Lower lobe of right lung (tissue), 2 donors: ENCODE data around the gene POMZP3. TPM values are rescaled to one million over a fixed set of nuclear protein-coding genes. Genes with fewer than 3 reads are reported as not detected.
"Not testable (repeated sequence)": the region's sequence is repeated elsewhere in the genome, so short reads cannot be mapped to it uniquely, and the experiment has no call there.

Experiments
- ATAC-seq, 2 donors: fragments of 200-7000 bp; cut with Tn5 transposase; one replicate each; pipeline ENCODE4 v1.9.1; 2020 to 2022; ENCODE audit warnings: mild to moderate bottlenecking in 2 of 2, moderate library complexity in 2 of 2
- DNase-seq: peaks from one replicate; pipeline ENCODE4 v3.0.0-alpha.2; 2020
- H3K27ac ChIP-seq: fragments of 200-600 bp; one replicate; pipeline ENCODE4 v1.8.0; 2022
- H3K27me3 ChIP-seq: fragments of 200-600 bp; one replicate; pipeline ENCODE4 v1.8.0; 2022; ENCODE audit warnings: low read depth
- H3K36me3 ChIP-seq: fragments of 200-600 bp; one replicate; pipeline ENCODE4 v1.8.0; 2022; ENCODE audit warnings: mild to moderate bottlenecking
- H3K4me1 ChIP-seq: fragments of 200-600 bp; one replicate; pipeline ENCODE4 v1.8.0; 2022
- H3K4me3 ChIP-seq: fragments of 200-600 bp; one replicate; pipeline ENCODE4 v1.8.0; 2022; ENCODE audit warnings: mild to moderate bottlenecking
- H3K9me3 ChIP-seq: fragments of 200-600 bp; one replicate; pipeline ENCODE4 v1.8.0; 2022
- CTCF ChIP-seq: fragments of 200-600 bp; IDR thresholded peaks from one replicate; pipeline ENCODE4 v1.8.0; 2022; ENCODE audit warnings: antibody characterized with exemption, mild to moderate bottlenecking
- intact Hi-C: fragments of 100-400 bp; cut with DNase I; formaldehyde crosslinking; loops from one replicate; pipeline ENCODE4 v1.11.0; 2022
- total RNA-seq: library from RNA; stranded (reverse); fragmentation: NEBNext Ultra II Directional; extraction: Animal tissue kit (Norgen Biotek cat#: 25700); gene quantifications from one replicate; pipeline ENCODE4 v1.2.1, GENCODE V29; 2021
- donor health status: DM: no; HTN: yes; CAD: no; lungs with severe emphysema.

Gene POMZP3
- total RNA-seq, 1 donor from 2014 or later, result 10.8 TPM

- H3K4me1 ChIP-seq, intact Hi-C loops, H3K9me3 ChIP-seq, H3K27me3 ChIP-seq, H3K4me3 ChIP-seq, H3K27ac ChIP-seq: not testable (repeated sequence)
- H3K36me3 ChIP-seq, result peaks cover 16% of the 10 kb centered on the region
- DNase-seq (peak; percentile 57), ATAC-seq (peak; percentile 79 to 80)
- TF ChIP-seq CTCF, result peak; percentile 43
These were observed 13.3 kb downstream of the POMZP3 start for GRCh38 chr7:76613783-76614182.

GRCh38 chr7:76612232-76612631 is 14.8 kb downstream of the POMZP3 start:
- H3K27me3 ChIP-seq, intact Hi-C loops, H3K9me3 ChIP-seq, H3K27ac ChIP-seq, ATAC-seq, H3K4me1 ChIP-seq, H3K4me3 ChIP-seq, DNase-seq: not testable (repeated sequence)
- H3K36me3 ChIP-seq, result peaks cover 16% of the 10 kb centered on the region

- intact Hi-C loops, result not testable (repeated sequence)
These were observed 17.2 kb downstream of the POMZP3 start for GRCh38 chr7:76609864-76610263.

GRCh38 chr7:76608469-76608868 is 18.6 kb downstream of the POMZP3 start:
- H3K9me3 ChIP-seq, H3K4me3 ChIP-seq, intact Hi-C loops, ATAC-seq, H3K36me3 ChIP-seq, DNase-seq, H3K27ac ChIP-seq, H3K27me3 ChIP-seq: not testable (repeated sequence)
- H3K4me1 ChIP-seq, result peaks cover 11% of the 10 kb centered on the region

More at GRCh38 chr7:76609864-76610263, 17.2 kb downstream of the POMZP3 start:
- H3K27ac ChIP-seq, DNase-seq, H3K27me3 ChIP-seq, H3K36me3 ChIP-seq, H3K4me3 ChIP-seq, H3K9me3 ChIP-seq: not testable (repeated sequence)
- peak; percentile 45 to 49 for ATAC-seq
- H3K4me1 ChIP-seq, result peaks cover 11% of the 10 kb centered on the region

- H3K9me3 ChIP-seq, intact Hi-C loops, H3K36me3 ChIP-seq, H3K4me3 ChIP-seq, H3K27me3 ChIP-seq: not testable (repeated sequence)
- peak; percentile 92 to 94 for ATAC-seq
- DNase-seq, result peak; percentile 67
- Histone ChIP-seq H3K4me1 (peaks cover 11% of the 10 kb centered on the region), H3K27ac (peak overlapping the region; percentile 41)
These were observed 21.1 kb downstream of the POMZP3 start for GRCh38 chr7:76606027-76606426.

GRCh38 chr7:76600650-76601049 is 26.4 kb downstream of the POMZP3 start:
- H3K27ac ChIP-seq, H3K27me3 ChIP-seq, H3K4me3 ChIP-seq, intact Hi-C loops, H3K9me3 ChIP-seq, DNase-seq, H3K36me3 ChIP-seq, H3K4me1 ChIP-seq: not testable (repeated sequence)
- peak in 1 of 2 donors; percentile 88 for ATAC-seq

- peak; percentile 63 to 79 for ATAC-seq
- H3K36me3 ChIP-seq, H3K9me3 ChIP-seq, H3K27ac ChIP-seq, H3K27me3 ChIP-seq, H3K4me3 ChIP-seq, H3K4me1 ChIP-seq, intact Hi-C loops, DNase-seq: not testable (repeated sequence)
These were observed 27.0 kb downstream of the POMZP3 start for GRCh38 chr7:76600116-76600482.

GRCh38 chr7:76598590-76599264 is 28.4 kb downstream of the POMZP3 start:
- intact Hi-C loops, H3K36me3 ChIP-seq, H3K4me3 ChIP-seq, H3K27me3 ChIP-seq, DNase-seq, H3K9me3 ChIP-seq, H3K27ac ChIP-seq, ATAC-seq, H3K4me1 ChIP-seq: not testable (repeated sequence)

GRCh38 chr7:76597288-76597687 is 29.8 kb downstream of the POMZP3 start:
- H3K27ac ChIP-seq, H3K4me3 ChIP-seq, intact Hi-C loops, ATAC-seq, H3K4me1 ChIP-seq, H3K36me3 ChIP-seq, DNase-seq, H3K27me3 ChIP-seq, H3K9me3 ChIP-seq: not testable (repeated sequence)

GRCh38 chr7:76592694-76593093 is 34.4 kb downstream of the POMZP3 start:
- H3K4me1 ChIP-seq, result peaks cover 24% of the 10 kb centered on the region
- H3K27me3 ChIP-seq, H3K4me3 ChIP-seq, H3K27ac ChIP-seq, H3K9me3 ChIP-seq, H3K36me3 ChIP-seq, intact Hi-C loops, DNase-seq: not testable (repeated sequence)
- peak; percentile 37 to 70 for ATAC-seq

GRCh38 chr7:76591602-76592304 is 35.3 kb downstream of the POMZP3 start:
- H3K4me1 ChIP-seq, result peaks cover 29% of the 10 kb centered on the region
- H3K4me3 ChIP-seq, H3K27me3 ChIP-seq, DNase-seq, H3K9me3 ChIP-seq, H3K36me3 ChIP-seq, ATAC-seq, H3K27ac ChIP-seq, intact Hi-C loops: not testable (repeated sequence)

- H3K36me3 ChIP-seq, H3K9me3 ChIP-seq, DNase-seq, ATAC-seq, H3K27me3 ChIP-seq, H3K4me3 ChIP-seq, intact Hi-C loops, H3K27ac ChIP-seq: not testable (repeated sequence)
- H3K4me1 ChIP-seq, result peaks cover 36% of the 10 kb centered on the region
These were observed 36.0 kb downstream of the POMZP3 start for GRCh38 chr7:76591033-76591432.

- H3K27ac ChIP-seq, DNase-seq, H3K4me3 ChIP-seq, H3K27me3 ChIP-seq, H3K9me3 ChIP-seq, H3K36me3 ChIP-seq, intact Hi-C loops: not testable (repeated sequence)
- ATAC-seq, result peak; percentile 58 to 83
- H3K4me1 ChIP-seq, result peaks cover 47% of the 10 kb centered on the region
These were observed 38.5 kb downstream of the POMZP3 start for GRCh38 chr7:76588586-76588985.
